HG02870 (cell line): ENCODE data around the gene PTPRZ1.
A peak's percentile ranks its signal among the peaks of the same experiment; 100 is the strongest.

Source experiments
- ATAC-seq: cut with Tn5 transposase; IDR thresholded peaks from one replicate; pipeline ENCODE4 v1.9.1; 2021; ENCODE audit warnings: mild to moderate bottlenecking, moderate library complexity; ENCODE audit not compliant: unreplicated experiment

The PTPRZ1 gene

GRCh38 chr7:121953164-121953563, 80.2 kb downstream of the PTPRZ1 start:
- no peak for ATAC-seq

GRCh38 chr7:121953601-121954000, 80.6 kb downstream of the PTPRZ1 start:
- no peak for ATAC-seq

GRCh38 chr7:121954803-121955202, 81.8 kb downstream of the PTPRZ1 start:
- peak; percentile 53 for ATAC-seq

- no peak for ATAC-seq
Measured at GRCh38 chr7:121957626-121958025, 84.7 kb downstream of the PTPRZ1 start.

GRCh38 chr7:121960678-121961077, 87.7 kb downstream of the PTPRZ1 start:
- no peak for ATAC-seq

GRCh38 chr7:121961089-121961867, 88.3 kb downstream of the PTPRZ1 start:
- ATAC-seq: no peak

- ATAC-seq: no peak
Measured at GRCh38 chr7:121966276-121966934, 93.4 kb downstream of the PTPRZ1 start.

- ATAC-seq: no peak
Measured at GRCh38 chr7:121966935-121967332, 94.0 kb downstream of the PTPRZ1 start.

- no peak for ATAC-seq
Measured at GRCh38 chr7:121985476-121986030, 112.6 kb downstream of the PTPRZ1 start.

- no peak for ATAC-seq
Measured at GRCh38 chr7:121992068-121992467, 119.1 kb downstream of the PTPRZ1 start.

- ATAC-seq: peak; percentile 95
Measured at GRCh38 chr7:121994625-121995410, 121.9 kb downstream of the PTPRZ1 start.

GRCh38 chr7:122006687-122007086, 133.7 kb downstream of the PTPRZ1 start:
- ATAC-seq: no peak

- ATAC-seq: no peak
Measured at GRCh38 chr7:122010116-122010515, 137.2 kb downstream of the PTPRZ1 start.

GRCh38 chr7:122013065-122013464, 140.1 kb downstream of the PTPRZ1 start:
- ATAC-seq: no peak

GRCh38 chr7:122013630-122014029, 140.7 kb downstream of the PTPRZ1 start:
- ATAC-seq: no peak

GRCh38 chr7:122014697-122015096, 141.7 kb downstream of the PTPRZ1 start:
- no peak for ATAC-seq

- ATAC-seq: peak; percentile 62
Measured at GRCh38 chr7:122018032-122018431, 145.1 kb downstream of the PTPRZ1 start.

- ATAC-seq: no peak
Measured at GRCh38 chr7:122027058-122027457, 154.1 kb downstream of the PTPRZ1 start.

- ATAC-seq: no peak
Measured at GRCh38 chr7:122033641-122034040, 160.7 kb downstream of the PTPRZ1 start.

- ATAC-seq: no peak
Measured at GRCh38 chr7:122035876-122036275, 162.9 kb downstream of the PTPRZ1 start.

- ATAC-seq: no peak
Measured at GRCh38 chr7:122038134-122038533, 165.2 kb downstream of the PTPRZ1 start.
